Endothelial cell of umbilical vein (primary cell): ENCODE measurements around the gene ALB. TPM values are rescaled to one million over a fixed set of nuclear protein-coding genes. Genes with fewer than 3 reads are reported as not detected.

ENCODE experiments used
- BruUV-seq: library from RNA; stranded (reverse); fragments of 400-500 nt; replicated peaks from 2 replicates; lab custom pipeline; 2021; lab: Mats Ljungman, UMichigan
- CTCF ChIA-PET: fragments of 300-600, 350-600 bp; sonication (Branson Sonifier 250); formaldehyde crosslinking; loops from one replicate; lab custom pipeline; 2021; ENCODE audit warnings: antibody characterized with exemption, inconsistent platforms; lab: Charles Lee
- POLR2A ChIA-PET: fragments of 300-600, 350-600 bp; sonication (Branson Sonifier 250); formaldehyde crosslinking; loops from one replicate; lab custom pipeline; 2021; ENCODE audit warnings: antibody characterized with exemption, inconsistent platforms; lab: Charles Lee
- DNase-seq: peaks from one replicate; pipeline ENCODE4 v3.0.0-alpha.2; 2011; ENCODE audit warnings: low read depth, low spot score
- FAIRE-seq: peaks from 2 replicates; lab custom pipeline; 2011; peaks lifted over from hg19 to GRCh38; lab: Jason Lieb, UNC
- H2AFZ ChIP-seq: 2 replicates; pipeline ENCODE4 v1.6.0; 2012; ENCODE audit warnings: low read depth, low read length, control low read depth, inconsistent platforms
- H3K27ac ChIP-seq: 2 replicates; pipeline ENCODE4 v1.5.1; 2011; ENCODE audit warnings: low read depth, mild to moderate bottlenecking, control low read depth, low read length, moderate library complexity; ENCODE audit not compliant: insufficient read depth
- H3K27me3 ChIP-seq, 2 experiments: 2 replicates each; pipeline versions ENCODE4 v1.6.0 to v1.6.1; 2011; ENCODE audit warnings: low read length in 2 of 2, mixed read lengths in 1 of 2; ENCODE audit not compliant: control insufficient read depth in 2 of 2, insufficient read depth in 2 of 2
- H3K36me3 ChIP-seq, 2 experiments: 2 replicates in 1 of 2; 3 replicates in 1 of 2; pipeline ENCODE4 v1.5.1; 2011; ENCODE audit warnings: low read length in 2 of 2, mild to moderate bottlenecking in 1 of 2, moderate library complexity in 1 of 2; ENCODE audit not compliant: control insufficient read depth in 2 of 2, insufficient read depth in 2 of 2; ENCODE audit errors: extremely low read depth in 1 of 2
- H3K4me1 ChIP-seq: 3 replicates; pipeline ENCODE4 v1.5.1; 2011; ENCODE audit warnings: mild to moderate bottlenecking, low read length; ENCODE audit not compliant: control insufficient read depth, insufficient read depth; ENCODE audit errors: extremely low read depth
- H3K4me2 ChIP-seq: 2 replicates; pipeline ENCODE4 v1.6.1; 2011; ENCODE audit warnings: low read length, control low read depth, mixed read lengths; ENCODE audit not compliant: insufficient read depth
- H3K4me3 ChIP-seq, 3 experiments: fragments of 200-600 bp in 1 of 3; sonication (generic), shearing (Covaris generic) in 1 of 3; replicated peaks in 1 of 3; 2 replicates each; pipeline ENCODE4 v1.5.1; 2011 to 2016; ENCODE audit warnings: control low read depth in 3 of 3, low read length in 3 of 3, mild to moderate bottlenecking in 2 of 3, inconsistent platforms in 1 of 3, low read depth in 1 of 3, moderate library complexity in 1 of 3; ENCODE audit not compliant: insufficient read depth in 1 of 3
- H3K79me2 ChIP-seq: 2 replicates; pipeline ENCODE4 v1.6.0; 2012; ENCODE audit warnings: low read length, inconsistent platforms; ENCODE audit not compliant: control insufficient read depth, insufficient read depth
- H3K9ac ChIP-seq: replicated peaks from 2 replicates; pipeline ENCODE3; 2011; ENCODE audit warnings: low read length, control low read depth; ENCODE audit not compliant: insufficient read depth; ENCODE audit errors: extremely low read depth
- H3K9me1 ChIP-seq: replicated peaks from 3 replicates; pipeline ENCODE4 v1.6.0; 2011; ENCODE audit warnings: mild to moderate bottlenecking, low read length; ENCODE audit not compliant: control insufficient read depth, insufficient read depth; ENCODE audit errors: extremely low read depth
- H3K9me3 ChIP-seq: replicated peaks from 2 replicates; pipeline ENCODE4 v1.5.1; 2012; ENCODE audit warnings: low read length, inconsistent platforms; ENCODE audit not compliant: control insufficient read depth, insufficient read depth
- H4K20me1 ChIP-seq: replicated peaks from 2 replicates; pipeline ENCODE3; 2011; ENCODE audit warnings: mild to moderate bottlenecking, low read length; ENCODE audit not compliant: control insufficient read depth, insufficient read depth; ENCODE audit errors: extremely low read depth
- EZH2 ChIP-seq: IDR thresholded peaks from 2 replicates; pipeline ENCODE4 v1.6.1; 2012; ENCODE audit warnings: borderline replicate concordance, low read depth, mild to moderate bottlenecking, moderate library complexity, low read length, inconsistent platforms; ENCODE audit not compliant: severe bottlenecking
- FOS ChIP-seq: IDR thresholded peaks from 2 replicates; pipeline ENCODE4 v1.6.1; 2011; ENCODE audit warnings: mild to moderate bottlenecking, low read length, moderate library complexity, borderline replicate concordance; ENCODE audit not compliant: insufficient read depth
- GATA2 ChIP-seq: IDR thresholded peaks from 2 replicates; pipeline ENCODE4 v1.7.0; 2011; ENCODE audit warnings: low read depth, mild to moderate bottlenecking, moderate library complexity, mixed read lengths, low read length; ENCODE audit not compliant: insufficient read length, insufficient read depth
- JUN ChIP-seq: IDR thresholded peaks from 2 replicates; pipeline ENCODE4 v1.6.1; 2011; ENCODE audit warnings: borderline replicate concordance, low read depth; ENCODE audit not compliant: insufficient read length, insufficient read depth
- MYC ChIP-seq: IDR thresholded peaks from one replicate; pipeline ENCODE4 v1.6.1; 2011; ENCODE audit warnings: mild to moderate bottlenecking, low read depth, low read length
- dilution Hi-C: fragments of 300-500 bp; cut with MboI; formaldehyde crosslinking; loops from one replicate; pipeline ENCODE4 v1.15.0; 2019; ENCODE audit warnings: low sequenced_read_pairs; ENCODE audit not compliant: extremely low pct_ligation_motif_present
- intact Hi-C: fragments of 100-400 bp; cut with micrococcal nuclease; formaldehyde crosslinking; loops from one replicate; pipeline ENCODE4 v1.10.0; 2022
- polyA plus RNA-seq, 4 experiments: library from polyadenylated mRNA; depleted of rRNA in 3 of 4; stranded (reverse) in 3 of 4; unstranded in 1 of 4; fragments of >200 nt; gene quantifications; 2 replicates each; pipeline versions ENCODE4 v1.2.1 to v1.2.3, GENCODE V29; 2011 to 2012; ENCODE audit warnings: missing spikeins in 1 of 4
- total RNA-seq: library from RNA; stranded (reverse); gene quantifications from 2 replicates; pipeline ENCODE4 v1.2.3, GENCODE V29; 2021
- TF ChIP-seq, protein P1 (sequence below), 2 donors: IDR thresholded peaks; 1 replicate in 1 of 2; 2 replicates in 1 of 2; pipeline ENCODE4 v1.5.1; 2011; ENCODE audit warnings: low read length in 2 of 2, mild to moderate bottlenecking in 2 of 2, moderate library complexity in 2 of 2, control low read depth in 1 of 2, inconsistent platforms in 1 of 2, low read depth in 1 of 2; ENCODE audit not compliant: insufficient read depth in 1 of 2; ENCODE audit errors: extremely low read depth in 1 of 2
- TF ChIP-seq, protein P2 (sequence below): IDR thresholded peaks from 2 replicates; pipeline ENCODE4 v1.6.1; 2011; ENCODE audit not compliant: insufficient read depth, insufficient read length

Gene ALB
- total and polyA plus RNA-seq, 2 donors (not counting 3 experiments of a cell fraction or from before 2014, with no cell fraction given): not detected

DNA sequence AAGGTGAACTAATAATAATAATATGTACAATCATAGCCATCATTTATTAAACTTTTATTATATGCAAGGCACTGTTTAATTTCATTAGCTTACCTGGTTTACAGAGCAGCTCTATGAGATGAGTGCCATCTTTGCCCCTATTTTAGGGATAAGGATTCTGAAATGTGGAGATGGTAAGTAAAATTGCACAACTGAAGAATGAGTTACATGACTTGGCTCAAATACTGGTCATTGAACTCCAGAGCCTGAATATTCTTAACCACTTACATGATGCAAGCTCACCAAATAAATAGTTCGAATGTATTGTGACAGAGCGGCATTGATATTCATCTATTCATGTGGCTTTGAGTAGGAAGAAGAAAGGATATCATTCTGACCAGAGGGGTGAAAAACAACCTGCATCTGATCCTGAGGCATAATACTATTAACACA is 11.7 kb downstream of the ALB start:
- Histone ChIP-seq H3K9me3 (no peaks in the 10 kb centered on the region), H3K27ac (no peak overlapping the region), H3K9ac (no peak overlapping the region), H3K79me2 (no peaks in the 10 kb centered on the region), H3K36me3 (no peaks in the 10 kb centered on the region), H3K4me2 (no peak overlapping the region), H3K4me3 (no peak overlapping the region), H4K20me1 (no peaks in the 10 kb centered on the region), H3K4me1 (no peaks in the 10 kb centered on the region), H3K27me3 (peaks cover 2% of the 10 kb centered on the region in 2 experiments), H2AFZ (no peak overlapping the region), H3K9me1 (no peaks in the 10 kb centered on the region)
- TF ChIP-seq GATA2: no peak
- TF ChIP-seq MYC: no peak
- TF ChIP-seq, protein P1, sequence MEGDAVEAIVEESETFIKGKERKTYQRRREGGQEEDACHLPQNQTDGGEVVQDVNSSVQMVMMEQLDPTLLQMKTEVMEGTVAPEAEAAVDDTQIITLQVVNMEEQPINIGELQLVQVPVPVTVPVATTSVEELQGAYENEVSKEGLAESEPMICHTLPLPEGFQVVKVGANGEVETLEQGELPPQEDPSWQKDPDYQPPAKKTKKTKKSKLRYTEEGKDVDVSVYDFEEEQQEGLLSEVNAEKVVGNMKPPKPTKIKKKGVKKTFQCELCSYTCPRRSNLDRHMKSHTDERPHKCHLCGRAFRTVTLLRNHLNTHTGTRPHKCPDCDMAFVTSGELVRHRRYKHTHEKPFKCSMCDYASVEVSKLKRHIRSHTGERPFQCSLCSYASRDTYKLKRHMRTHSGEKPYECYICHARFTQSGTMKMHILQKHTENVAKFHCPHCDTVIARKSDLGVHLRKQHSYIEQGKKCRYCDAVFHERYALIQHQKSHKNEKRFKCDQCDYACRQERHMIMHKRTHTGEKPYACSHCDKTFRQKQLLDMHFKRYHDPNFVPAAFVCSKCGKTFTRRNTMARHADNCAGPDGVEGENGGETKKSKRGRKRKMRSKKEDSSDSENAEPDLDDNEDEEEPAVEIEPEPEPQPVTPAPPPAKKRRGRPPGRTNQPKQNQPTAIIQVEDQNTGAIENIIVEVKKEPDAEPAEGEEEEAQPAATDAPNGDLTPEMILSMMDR (IDR thresholded peaks at IDR 0.05; ENCODE audit: extremely low read depth in 1 of 2, insufficient read depth in 1 of 2, low read depth in 1 of 2, low read length in 2 of 2): no peak
- no peak for TF ChIP-seq JUN
- no peak for TF ChIP-seq FOS
- TF ChIP-seq EZH2: no peak
- TF ChIP-seq, protein P2, sequence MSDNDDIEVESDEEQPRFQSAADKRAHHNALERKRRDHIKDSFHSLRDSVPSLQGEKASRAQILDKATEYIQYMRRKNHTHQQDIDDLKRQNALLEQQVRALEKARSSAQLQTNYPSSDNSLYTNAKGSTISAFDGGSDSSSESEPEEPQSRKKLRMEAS: no peak
- CTCF ChIA-PET: interaction anchor here (2.4 kb wide), 1 partner anchor 30 kb away, joined by 7 read pairs; no protein-coding TSS in a partner anchor
- FAIRE-seq: no peak
- POLR2A ChIA-PET: no interaction called here
- no peak for DNase-seq
- no TSS peak for BruUV-seq
- dilution Hi-C loops (no loop called here), intact Hi-C loops (no loop called here)
